HUES48 (cell line): ENCODE results near the gene TP53BP1.
"Not testable (repeated sequence)": the region's sequence is repeated elsewhere in the genome, so short reads cannot be mapped to it uniquely, and the experiment has no call there.

Experiments
- H3K27ac ChIP-seq: one replicate; pipeline ENCODE4 v1.7.0; 2013; ENCODE audit warnings: low read depth, low read length, inconsistent platforms
- H3K27me3 ChIP-seq: 2 replicates; pipeline ENCODE4 v1.6.1; 2013; ENCODE audit warnings: mild to moderate bottlenecking, low read length; ENCODE audit not compliant: control insufficient read depth, insufficient read depth
- H3K36me3 ChIP-seq: 2 replicates; pipeline ENCODE4 v1.6.1; 2013; ENCODE audit warnings: low read length; ENCODE audit not compliant: control insufficient read depth, insufficient read depth
- H3K4me1 ChIP-seq: 2 replicates; pipeline ENCODE4 v1.6.1; 2013; ENCODE audit warnings: mild to moderate bottlenecking, low read length; ENCODE audit not compliant: control insufficient read depth, insufficient read depth
- H3K4me3 ChIP-seq: 2 replicates; pipeline ENCODE4 v1.5.1; 2013; ENCODE audit warnings: mild to moderate bottlenecking, low read depth, low read length
- H3K9ac ChIP-seq: 2 replicates; pipeline ENCODE4 v1.6.1; 2013; ENCODE audit warnings: mild to moderate bottlenecking, low read depth, low read length, moderate library complexity
- H3K9me3 ChIP-seq: 2 replicates; pipeline ENCODE4 v1.6.1; 2013; ENCODE audit warnings: low read length; ENCODE audit not compliant: control insufficient read depth, insufficient read depth

Gene TP53BP1

DNA sequence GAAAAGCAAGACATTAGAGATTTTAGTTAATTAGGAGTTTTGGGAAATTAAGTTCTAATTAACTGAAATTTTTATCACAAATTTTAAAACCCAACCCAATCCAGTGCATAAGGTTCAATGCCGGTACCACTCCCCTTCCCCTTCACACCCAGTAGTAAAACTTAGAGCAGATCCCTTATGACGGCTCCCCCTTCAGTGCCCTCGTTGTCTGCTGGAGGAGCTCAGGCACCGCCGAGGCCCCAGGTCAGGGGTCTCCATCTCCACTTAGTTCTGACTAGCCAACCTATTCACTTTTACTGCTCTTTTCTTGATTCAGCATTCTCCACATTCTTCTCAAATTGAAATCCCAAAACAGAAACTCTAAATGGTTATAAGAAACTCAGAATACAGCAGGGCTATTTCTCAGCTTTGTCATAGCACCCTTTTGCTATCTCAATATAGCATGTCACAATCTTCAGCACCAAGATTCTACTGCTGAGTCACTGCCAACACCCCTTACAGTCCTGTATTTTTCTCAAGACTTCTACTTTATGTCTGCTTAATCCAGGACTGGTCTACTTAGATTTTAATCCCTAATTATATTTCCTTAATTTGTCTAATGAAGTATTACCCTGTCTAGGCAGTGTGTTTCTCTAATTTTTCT, 82.3 kb downstream of the TP53BP1 start:
- H3K9ac ChIP-seq, result no peak overlapping the region
- no peaks in the 10 kb centered on the region for H3K9me3 ChIP-seq
- H3K4me1 ChIP-seq, result no peaks in the 10 kb centered on the region
- H3K27ac ChIP-seq, result no peak overlapping the region
- no peaks in the 10 kb centered on the region for H3K27me3 ChIP-seq
- peaks cover 100% of the 10 kb centered on the region for H3K36me3 ChIP-seq
- H3K4me3 ChIP-seq, result no peak overlapping the region

- Histone ChIP-seq H3K27me3 (no peaks in the 10 kb centered on the region), H3K9ac (no peak overlapping the region), H3K27ac (no peak overlapping the region), H3K36me3 (peaks cover 100% of the 10 kb centered on the region), H3K4me1 (no peaks in the 10 kb centered on the region), H3K4me3 (no peak overlapping the region), H3K9me3 (no peaks in the 10 kb centered on the region)
Observed at GRCh38 chr15:43408789-43409188, 84.2 kb downstream of the TP53BP1 start.

GRCh38 chr15:43406808-43407207, 86.1 kb downstream of the TP53BP1 start:
- Histone ChIP-seq H3K9ac (no peak overlapping the region), H3K36me3 (peaks cover 100% of the 10 kb centered on the region), H3K9me3 (no peaks in the 10 kb centered on the region), H3K4me1 (no peaks in the 10 kb centered on the region), H3K4me3 (no peak overlapping the region), H3K27ac (no peak overlapping the region), H3K27me3 (no peaks in the 10 kb centered on the region)

DNA sequence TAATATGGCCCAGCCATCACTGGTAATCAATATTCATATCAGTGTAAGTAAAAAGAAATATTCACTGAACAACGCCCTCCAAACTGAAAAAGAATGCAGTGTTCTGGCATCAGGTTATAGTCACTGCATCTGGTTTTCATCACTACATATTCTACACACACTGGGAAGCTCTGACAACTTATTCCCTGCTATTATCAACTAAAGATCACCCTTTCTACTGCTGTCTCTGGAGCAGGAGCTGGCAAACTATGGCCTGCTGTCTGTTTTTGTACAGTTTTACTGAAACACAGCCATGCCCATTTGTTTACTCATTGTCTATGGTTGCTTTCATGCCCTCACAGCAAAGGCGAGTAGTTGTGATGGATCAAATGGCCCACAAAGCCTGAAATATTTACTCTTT, 86.8 kb downstream of the TP53BP1 start:
- H3K27ac ChIP-seq, result no peak overlapping the region
- H3K4me1 ChIP-seq, result no peaks in the 10 kb centered on the region
- no peak overlapping the region for H3K9ac ChIP-seq
- H3K4me3 ChIP-seq, result no peak overlapping the region
- H3K27me3 ChIP-seq, result no peaks in the 10 kb centered on the region
- H3K9me3 ChIP-seq, result no peaks in the 10 kb centered on the region
- peaks cover 100% of the 10 kb centered on the region for H3K36me3 ChIP-seq

DNA sequence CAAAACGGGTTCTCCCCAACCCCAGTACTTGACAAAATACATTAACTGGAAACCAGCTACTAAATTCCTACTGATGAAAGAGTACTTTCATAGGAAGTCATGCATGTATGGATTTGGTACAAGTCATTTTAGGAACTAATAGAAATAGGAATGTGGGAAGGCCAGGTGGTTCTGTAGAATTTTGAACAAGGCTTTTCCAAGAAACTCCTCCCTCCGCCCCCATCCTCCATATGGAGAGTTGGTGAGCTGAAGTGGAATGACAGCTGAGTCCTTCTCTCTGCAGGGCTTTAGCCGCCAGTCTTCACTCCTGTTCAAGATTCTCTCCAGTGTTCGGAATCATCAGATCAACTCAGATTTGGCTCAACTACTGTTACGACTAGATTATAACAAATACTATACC, 88.8 kb downstream of the TP53BP1 start:
- Histone ChIP-seq H3K4me1 (no peaks in the 10 kb centered on the region), H3K9me3 (no peaks in the 10 kb centered on the region), H3K27me3 (no peaks in the 10 kb centered on the region), H3K27ac (no peak overlapping the region), H3K9ac (no peak overlapping the region), H3K4me3 (no peak overlapping the region), H3K36me3 (peaks cover 98% of the 10 kb centered on the region)

GRCh38 chr15:43403616-43404015, 89.3 kb downstream of the TP53BP1 start:
- no peaks in the 10 kb centered on the region for H3K9me3 ChIP-seq
- no peak overlapping the region for H3K27ac ChIP-seq
- H3K36me3 ChIP-seq, result peaks cover 98% of the 10 kb centered on the region
- no peaks in the 10 kb centered on the region for H3K4me1 ChIP-seq
- H3K4me3 ChIP-seq, result no peak overlapping the region
- H3K9ac ChIP-seq, result no peak overlapping the region
- no peaks in the 10 kb centered on the region for H3K27me3 ChIP-seq

GRCh38 chr15:43402255-43402654, 90.7 kb downstream of the TP53BP1 start:
- Histone ChIP-seq H3K27me3 (no peaks in the 10 kb centered on the region), H3K9ac (no peak overlapping the region), H3K4me3 (no peak overlapping the region), H3K9me3 (no peaks in the 10 kb centered on the region), H3K36me3 (peaks cover 98% of the 10 kb centered on the region), H3K4me1 (no peaks in the 10 kb centered on the region), H3K27ac (no peak overlapping the region)

DNA sequence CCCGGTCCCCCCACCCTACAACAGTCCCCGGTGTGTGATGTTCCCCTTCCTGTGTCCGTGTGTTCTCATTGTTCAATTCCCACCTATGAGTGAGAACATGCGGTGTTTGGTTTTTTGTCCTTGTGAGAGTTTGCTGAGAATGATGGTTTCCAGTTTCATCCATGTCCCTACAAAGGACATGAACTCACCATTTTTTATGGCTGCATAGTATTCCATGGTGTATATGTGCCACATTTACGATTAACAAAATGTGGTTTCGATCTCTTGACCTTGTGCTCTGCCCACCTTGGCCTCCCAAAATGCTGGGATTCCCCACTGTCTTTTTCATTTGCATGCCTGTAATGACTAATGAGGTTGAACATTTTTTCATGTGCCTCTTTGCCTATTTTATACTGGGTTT, 99.4 kb downstream of the TP53BP1 start:
- H3K9ac ChIP-seq, H3K9me3 ChIP-seq, H3K27me3 ChIP-seq, H3K4me1 ChIP-seq, H3K4me3 ChIP-seq, H3K27ac ChIP-seq: not testable (repeated sequence)
- H3K36me3 ChIP-seq, result peaks cover 53% of the 10 kb centered on the region

- Histone ChIP-seq H3K9ac (no peak overlapping the region), H3K27me3 (no peaks in the 10 kb centered on the region), H3K36me3 (peaks cover 48% of the 10 kb centered on the region), H3K9me3 (no peaks in the 10 kb centered on the region), H3K4me1 (no peaks in the 10 kb centered on the region), H3K4me3 (no peak overlapping the region), H3K27ac (no peak overlapping the region)
Observed at GRCh38 chr15:43390723-43391122, 102.2 kb downstream of the TP53BP1 start.

DNA sequence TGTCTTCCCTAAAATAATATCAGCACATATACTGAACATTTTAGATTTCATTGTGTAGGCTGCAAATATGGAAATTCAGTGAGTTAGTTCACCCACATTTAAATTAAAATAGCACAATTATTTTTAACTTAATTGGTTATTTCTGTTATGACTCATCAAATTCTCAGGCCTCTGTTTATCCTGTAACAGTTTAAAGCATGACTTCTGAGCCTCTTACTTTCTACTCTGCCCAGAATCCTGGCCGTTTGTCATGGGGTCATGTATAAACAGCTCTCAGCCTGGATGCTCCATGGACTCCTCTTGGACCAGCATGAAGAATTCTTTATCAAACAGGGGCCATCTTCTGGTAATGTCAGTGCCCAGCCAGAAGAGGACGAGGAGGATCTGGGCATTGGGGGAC, 109.9 kb downstream of the TP53BP1 start:
- H3K36me3 ChIP-seq, result peaks cover 83% of the 10 kb centered on the region
- no peaks in the 10 kb centered on the region for H3K27me3 ChIP-seq
- no peaks in the 10 kb centered on the region for H3K9me3 ChIP-seq
- no peak overlapping the region for H3K27ac ChIP-seq
- H3K4me1 ChIP-seq, result no peaks in the 10 kb centered on the region
- H3K4me3 ChIP-seq, result no peak overlapping the region
- H3K9ac ChIP-seq, result no peak overlapping the region

GRCh38 chr15:43382310-43382709, 110.6 kb downstream of the TP53BP1 start:
- H3K9ac ChIP-seq, result no peak overlapping the region
- no peak overlapping the region for H3K27ac ChIP-seq
- H3K4me1 ChIP-seq, result no peaks in the 10 kb centered on the region
- no peak overlapping the region for H3K4me3 ChIP-seq
- H3K9me3 ChIP-seq, result no peaks in the 10 kb centered on the region
- no peaks in the 10 kb centered on the region for H3K27me3 ChIP-seq
- H3K36me3 ChIP-seq, result peaks cover 83% of the 10 kb centered on the region

DNA sequence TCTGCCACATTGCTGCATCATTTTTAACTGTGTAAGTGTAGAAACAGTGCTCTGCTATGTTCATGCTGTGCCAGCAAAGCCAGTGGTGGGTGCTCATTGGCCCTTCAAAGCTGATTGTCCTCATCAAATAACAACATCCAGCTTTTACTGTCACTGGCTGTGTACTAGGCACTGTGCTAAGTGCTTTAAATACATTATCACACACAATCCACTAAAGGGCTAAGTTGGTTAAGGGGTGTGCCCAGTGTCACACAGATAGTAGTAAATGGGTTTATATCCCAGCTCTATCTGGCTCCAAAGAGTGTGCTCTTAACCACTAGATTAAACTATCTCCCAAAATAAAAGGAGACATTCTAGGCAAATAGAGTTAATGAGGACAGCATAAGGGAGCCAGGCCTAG, 114.4 kb downstream of the TP53BP1 start:
- Histone ChIP-seq H3K4me3 (no peak overlapping the region), H3K36me3 (peaks cover 61% of the 10 kb centered on the region), H3K9ac (no peak overlapping the region), H3K27ac (no peak overlapping the region), H3K4me1 (no peaks in the 10 kb centered on the region), H3K27me3 (no peaks in the 10 kb centered on the region), H3K9me3 (no peaks in the 10 kb centered on the region)
